GM04504 (cell line): ENCODE results near the gene UBE2N.

Experiments
- DNase-seq: peaks from one replicate; pipeline ENCODE4 v3.0.0-alpha.2; 2012; ENCODE audit warnings: low read depth

Gene UBE2N

DNA sequence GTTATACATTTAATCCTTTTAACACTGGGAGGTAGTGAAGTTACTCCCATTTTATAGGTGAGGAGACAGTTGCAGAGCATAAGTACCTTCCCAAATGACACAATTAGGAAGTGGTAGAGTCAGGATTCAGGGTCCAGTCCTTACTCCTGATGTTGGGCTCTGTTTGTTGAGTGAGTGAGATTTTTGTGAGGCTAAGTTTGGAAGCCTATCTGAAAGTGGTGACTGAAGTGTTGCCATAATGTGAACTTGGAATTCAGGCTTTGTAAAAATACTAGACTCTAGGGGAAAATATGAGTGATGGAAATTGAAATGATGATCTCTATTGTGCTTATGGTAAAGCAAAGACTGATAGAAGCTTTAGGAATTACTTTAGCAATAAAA lies 61.8 kb downstream of the UBE2N start:
- DNase-seq = no peak

DNA sequence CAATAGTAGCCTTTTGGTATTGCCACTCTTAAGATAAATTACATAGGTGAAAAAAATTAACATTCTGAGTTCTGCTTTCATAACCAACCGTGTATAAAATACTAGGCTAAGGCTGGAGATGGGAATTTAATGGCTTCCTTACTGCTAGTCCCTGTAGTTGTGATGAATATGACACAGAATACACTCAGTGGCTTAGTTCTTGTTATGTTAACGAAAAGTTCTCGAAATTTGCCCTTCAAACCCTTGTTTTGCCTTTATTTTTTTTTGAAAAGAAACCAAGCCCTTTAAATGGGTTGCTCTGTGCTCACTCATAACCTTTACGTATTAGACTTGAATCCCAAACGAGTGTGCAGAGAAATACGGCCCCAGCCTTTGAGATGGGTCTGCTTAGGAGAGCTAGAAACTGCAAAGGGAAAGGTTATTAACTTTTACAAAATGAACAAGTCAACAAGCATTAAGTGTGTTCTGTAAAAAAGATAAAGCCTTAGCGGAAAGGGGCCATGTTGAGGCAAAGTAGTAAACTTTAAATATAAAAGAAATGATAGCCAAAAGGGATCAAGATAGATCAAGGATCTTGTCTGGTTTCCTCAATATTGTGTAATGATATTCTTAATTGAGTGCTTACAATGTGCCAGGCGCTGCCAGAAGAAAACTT lies 62.3 kb downstream of the UBE2N start:
- DNase-seq = no peak

DNA sequence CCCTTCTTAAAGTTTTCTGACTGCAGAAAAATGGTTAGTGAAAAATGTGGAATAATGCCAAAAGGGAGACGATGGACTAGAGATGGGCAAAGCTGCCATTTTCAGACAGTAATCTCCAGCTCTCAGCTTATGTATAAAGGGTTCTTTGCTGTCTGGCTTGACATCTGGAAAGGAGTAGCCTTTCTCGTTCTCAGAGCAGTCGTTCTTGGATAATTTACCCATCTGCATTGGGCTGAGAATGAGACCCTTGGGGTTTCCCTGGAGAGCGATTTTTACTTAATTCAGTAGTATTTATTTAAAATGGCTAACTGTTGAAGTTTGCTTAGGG lies 62.8 kb downstream of the UBE2N start:
- DNase-seq = no peak

DNA sequence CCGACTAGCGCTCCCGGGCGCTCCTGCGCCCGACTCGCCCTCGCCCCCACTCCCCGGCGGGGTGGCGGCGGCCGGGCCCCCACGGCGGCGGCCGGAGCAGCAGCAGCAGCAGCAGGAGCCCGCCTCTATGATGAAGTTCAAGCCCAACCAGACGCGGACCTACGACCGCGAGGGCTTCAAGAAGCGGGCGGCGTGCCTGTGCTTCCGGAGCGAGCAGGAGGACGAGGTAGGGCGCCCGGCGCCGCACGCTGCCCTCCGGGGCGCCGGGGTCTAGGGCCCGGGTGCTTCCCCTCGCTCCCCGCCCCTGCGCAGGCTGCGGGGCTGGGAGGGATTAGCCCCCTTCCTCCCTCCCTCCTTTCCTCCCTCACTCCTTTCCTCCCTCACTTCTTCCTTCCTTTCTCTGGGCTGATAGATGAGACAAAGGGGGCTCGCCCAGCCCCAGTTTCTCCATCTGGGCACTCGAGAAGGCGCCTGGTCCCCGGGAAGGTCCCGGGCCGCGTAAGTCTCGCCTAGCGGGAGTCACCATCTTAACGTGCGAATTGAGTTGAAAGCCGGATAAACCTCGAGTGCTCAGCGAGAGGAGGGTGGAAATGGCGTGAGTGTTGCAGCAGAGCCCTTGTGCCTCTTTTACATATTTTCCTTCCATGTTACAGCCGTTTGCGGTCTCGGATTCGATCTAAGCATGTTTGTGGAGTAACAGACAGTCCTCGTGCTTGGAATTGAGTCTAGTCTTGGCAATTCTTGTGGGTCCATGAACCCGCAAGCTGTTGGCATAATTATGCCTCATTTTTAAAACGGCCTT lies 63.4 kb downstream of the UBE2N start:
- peak; percentile 51 for DNase-seq

DNA sequence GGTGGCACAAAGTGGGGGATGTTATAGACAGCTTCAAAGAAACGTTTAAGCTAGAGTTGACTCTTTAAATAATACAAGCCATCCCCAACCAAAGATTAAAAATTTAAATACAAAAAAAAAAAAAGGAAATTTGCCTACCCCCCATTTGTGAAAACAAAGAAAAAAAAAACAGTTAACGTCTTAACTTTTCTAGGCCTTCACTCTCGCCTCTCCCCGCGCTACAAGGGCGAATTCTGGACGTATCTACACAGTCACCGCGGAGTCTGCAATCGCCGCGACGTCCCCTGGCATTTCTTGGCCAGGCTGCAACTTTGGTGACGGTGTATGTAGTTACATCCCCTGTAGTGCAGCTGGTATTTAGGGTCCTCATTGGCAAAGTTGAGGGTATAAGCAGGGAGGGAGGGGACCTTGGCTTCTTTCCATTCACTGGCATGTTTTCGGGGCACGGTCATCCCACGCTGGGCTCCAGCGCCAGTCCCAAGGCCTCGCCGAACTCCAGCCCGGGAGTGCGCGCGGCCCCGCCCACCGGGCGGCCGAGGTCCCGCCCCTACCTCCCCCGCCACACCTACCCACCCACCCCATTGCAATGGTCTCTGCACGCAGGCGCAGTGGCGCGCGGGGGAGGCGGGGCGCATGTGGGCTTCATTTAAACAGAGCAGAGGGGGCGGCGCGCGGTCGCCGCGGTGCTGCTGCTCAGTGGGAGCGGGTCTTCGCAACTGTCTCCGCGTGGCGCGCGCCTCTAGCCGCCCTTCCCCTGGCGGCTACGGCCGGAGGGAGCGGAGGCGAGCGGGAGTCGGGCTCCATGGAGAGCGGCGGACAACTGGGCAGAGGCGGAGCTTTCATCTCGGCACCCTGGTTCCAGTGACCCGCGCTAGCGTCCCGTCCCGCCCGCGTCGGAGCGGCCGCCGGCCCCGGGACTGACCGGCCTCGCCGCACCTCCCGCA lies 64.2 kb downstream of the UBE2N start, which contains the start of gene NUDT4:
TSS of gene NUDT4 (plus strand) at position 674 of the 944 bp plus-strand sequence. CDS start 398 bp downstream, outside the sequence.
- peak; percentile 87 for DNase-seq

DNA sequence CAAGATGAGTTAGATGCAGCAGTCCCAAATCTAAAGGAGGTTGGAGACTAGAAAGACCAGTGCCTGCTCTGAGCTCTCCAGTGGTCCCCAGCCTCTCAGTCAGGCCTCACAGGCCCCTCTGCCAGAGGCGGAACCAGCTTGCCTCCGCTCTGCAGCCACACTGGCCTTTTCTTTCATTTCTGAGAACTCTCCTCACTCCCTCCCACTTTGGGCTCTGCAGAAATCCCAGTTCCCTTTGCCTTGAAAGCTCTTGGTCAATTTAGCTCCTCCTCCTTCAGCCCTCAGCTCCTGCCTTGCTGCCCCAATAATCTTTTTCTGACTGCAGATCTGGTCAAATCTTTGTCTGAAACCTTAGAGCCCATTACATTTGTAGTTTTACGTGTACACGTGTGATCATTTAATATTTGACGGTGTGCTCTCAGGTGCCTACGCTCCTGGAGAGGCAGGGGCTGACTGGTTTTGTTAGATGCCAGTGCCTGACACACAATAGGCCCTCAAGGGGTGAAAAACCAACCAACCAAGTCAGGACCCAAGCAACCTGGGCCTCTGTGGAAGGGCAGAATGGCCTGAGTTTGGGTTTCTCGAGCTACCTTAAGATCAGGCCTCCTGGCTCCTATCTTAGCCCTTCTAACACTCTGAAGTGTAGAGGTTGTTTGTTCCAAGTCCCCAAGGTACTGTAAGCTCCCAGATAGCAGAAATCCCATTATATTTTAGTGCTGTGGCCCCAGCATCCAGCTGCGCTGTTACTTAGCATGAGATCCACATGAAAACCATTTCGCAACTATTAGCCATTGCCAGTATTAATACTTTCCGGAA lies 65.1 kb downstream of the UBE2N start:
- no peak for DNase-seq

DNA sequence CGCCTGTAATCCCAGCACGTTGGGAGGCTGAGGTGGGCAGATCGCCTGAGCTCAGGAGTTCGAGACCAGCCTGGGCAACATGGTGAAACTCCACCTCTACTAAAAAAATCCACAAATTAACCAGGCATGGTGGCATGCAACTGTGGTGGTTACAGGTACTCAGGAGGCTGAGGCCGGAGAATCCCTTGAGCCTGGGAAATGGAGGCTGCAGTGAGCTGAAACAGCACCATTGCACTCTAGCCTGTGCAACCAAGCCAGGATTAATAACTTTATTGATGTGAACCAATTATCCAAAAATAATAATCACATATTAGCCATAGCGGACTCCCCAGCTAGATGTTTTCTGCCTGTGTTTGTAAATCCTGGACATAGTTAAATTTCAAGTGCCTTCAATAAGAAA lies 65.8 kb downstream of the UBE2N start:
- no peak for DNase-seq

DNA sequence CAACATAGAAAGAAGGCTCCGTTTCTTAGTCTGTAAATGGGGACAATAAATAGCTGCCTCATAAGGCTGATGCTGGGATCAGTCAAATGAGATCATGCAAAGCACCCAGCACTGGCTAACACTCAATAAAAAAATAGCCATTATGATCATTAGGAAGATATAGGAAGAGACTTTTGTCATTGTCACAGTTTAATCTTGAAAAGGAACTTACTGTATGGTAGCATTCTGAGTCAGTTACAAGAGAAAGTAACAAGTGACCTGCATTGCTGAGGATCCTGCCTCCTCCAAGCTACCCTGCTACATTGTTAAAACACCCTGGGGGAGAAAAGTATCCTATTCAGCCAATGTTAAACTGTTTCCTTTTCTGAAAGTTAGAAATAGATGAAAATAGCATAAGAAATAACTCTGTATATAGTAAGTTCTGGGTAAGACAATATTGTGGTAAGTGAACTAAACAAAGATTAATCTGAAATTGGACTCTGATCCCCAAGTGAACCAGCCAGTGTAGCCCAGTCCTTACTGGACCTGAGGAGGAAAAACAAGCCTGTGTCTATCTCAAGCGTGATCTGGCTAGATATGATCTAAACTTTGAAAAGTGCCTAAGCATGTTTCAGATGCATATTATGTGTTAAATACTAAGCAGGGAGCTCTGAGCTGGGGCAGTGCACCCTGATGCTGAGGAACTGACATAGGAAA lies 67.6 kb downstream of the UBE2N start:
- DNase-seq = no peak

DNA sequence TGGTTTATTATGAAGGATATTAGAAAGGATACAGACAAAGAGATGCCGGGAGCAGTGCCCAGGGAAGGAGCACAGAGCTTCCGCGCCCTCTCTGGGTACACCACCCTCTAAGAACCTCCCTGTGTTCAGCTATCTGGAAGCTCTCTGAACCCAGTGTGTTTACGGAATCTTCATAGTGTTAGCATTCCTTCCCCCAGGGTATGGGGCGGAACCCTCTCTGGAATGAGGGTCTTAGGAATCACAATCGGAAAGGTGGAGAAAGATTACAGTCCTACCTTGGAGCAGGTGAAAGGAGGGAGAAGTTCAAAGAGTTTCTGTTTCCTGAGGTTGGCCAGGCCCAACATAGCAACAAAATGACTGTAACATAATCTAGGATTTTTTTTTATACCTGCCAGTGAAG lies 70.8 kb downstream of the UBE2N start:
- no peak for DNase-seq

DNA sequence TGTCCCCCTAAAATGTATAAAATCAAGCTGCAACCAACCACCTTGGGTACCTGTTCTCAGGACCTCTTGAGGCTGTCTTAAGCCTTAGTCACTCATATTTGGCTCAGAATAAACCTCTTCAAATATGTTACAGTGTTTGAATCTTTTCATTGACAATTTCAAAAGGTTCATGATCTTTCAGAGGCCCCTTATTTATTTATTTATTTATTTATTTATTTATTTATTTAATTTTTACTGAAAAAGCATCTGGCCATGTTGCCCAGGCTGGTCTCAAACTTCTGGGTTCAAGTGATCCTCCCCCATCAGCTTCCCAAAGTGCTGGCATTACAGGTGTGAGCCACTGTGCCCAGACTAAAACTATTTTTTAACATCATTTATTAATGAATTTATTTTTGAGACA lies 72.2 kb downstream of the UBE2N start:
- DNase-seq = no peak

DNA sequence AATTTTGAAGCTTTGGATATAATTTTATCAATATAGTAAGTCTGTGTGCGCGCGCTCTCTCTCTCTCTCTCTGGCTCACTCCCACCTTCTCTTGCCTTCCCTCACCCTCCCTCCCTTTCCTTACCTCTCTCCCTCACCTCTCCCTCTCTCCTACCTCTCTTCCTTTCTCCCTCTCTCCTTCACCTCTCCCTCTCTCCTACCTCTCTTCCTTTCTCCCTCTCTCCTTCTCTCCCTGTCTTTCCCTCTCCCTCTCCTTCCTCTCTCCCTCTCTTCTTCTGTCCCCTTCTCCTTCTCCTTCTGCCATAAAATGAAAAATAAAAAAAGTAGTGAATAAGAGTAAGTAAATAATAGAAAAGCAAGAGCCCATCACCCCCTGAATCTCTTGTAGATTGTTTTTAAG lies 73.0 kb downstream of the UBE2N start:
- no peak for DNase-seq

DNA sequence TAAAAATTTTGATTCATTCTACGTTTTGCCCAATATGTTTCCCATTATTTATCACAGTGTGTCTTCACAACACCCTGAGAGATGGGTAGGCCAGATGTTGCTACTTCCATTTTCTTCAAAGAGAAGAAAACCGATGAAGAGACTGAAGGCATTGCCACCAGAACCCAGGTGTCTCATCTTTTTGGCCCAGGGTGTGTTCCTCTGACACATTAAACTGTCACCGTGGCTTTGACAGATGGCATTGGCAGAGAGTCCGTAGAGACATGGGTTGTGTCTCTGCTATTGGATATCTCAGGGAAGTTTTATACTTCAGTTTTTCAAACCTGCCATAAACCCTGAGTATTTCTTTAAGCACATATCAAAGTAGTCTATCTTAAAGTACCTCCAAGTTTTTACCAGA lies 75.3 kb downstream of the UBE2N start:
- no peak for DNase-seq

DNA sequence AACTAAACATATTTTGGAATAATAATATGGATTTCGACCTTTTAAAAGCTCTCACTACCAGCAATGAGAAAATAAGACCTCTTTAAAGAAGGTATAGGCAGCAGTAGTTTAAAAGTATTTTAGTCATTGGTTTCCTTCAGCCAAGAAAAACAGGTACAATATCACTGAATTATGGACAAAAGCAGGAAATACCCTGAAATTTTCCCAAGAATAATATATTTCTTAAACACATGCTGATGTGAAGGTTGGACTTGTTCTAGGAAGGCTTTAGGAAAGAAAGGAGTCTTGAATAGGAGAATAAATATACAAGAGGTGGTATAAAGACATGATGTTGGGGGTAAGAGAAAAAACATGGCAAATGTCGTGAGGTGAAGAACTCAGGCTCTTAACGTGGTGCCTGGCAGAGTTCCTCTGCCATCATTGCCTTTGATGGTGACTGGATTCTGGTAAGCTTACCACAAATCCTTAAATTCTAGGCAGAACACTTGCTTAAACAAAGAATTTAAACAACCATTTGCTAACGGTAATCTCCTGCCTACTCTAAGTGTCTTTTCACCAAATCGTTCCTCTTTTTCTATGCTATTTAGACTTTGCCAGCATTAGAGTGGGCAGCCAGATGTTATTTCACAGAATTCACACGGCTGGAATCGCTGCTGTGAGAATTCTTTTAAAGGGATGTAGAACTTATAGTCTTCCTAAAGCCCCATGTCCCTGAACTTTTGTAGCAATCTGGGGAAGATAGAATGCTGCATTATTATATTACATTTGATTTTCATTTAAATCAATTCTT lies 75.9 kb downstream of the UBE2N start:
- no peak for DNase-seq

DNA sequence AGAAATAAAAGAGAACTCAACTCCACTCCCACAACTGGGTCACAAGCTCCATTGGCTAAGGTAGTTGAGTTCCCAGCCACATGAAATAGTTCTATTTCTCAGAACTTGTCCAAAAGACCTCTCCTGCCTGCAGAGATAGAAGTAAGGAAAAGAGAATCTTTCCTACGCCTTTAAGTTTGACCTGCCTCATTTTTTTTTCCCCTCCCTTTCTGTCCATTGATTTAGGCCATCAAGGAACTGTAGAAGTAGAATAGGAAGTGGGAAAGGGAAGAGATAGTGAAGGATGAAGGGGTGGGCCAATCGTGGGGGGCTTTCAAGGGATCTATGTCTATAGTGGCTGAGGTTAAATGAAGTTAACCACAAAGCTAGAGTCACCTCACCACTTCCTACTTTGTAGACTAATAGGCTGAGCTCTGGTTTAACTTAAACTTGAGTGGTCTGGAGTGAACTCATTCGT lies 77.9 kb downstream of the UBE2N start:
- DNase-seq = no peak

DNA sequence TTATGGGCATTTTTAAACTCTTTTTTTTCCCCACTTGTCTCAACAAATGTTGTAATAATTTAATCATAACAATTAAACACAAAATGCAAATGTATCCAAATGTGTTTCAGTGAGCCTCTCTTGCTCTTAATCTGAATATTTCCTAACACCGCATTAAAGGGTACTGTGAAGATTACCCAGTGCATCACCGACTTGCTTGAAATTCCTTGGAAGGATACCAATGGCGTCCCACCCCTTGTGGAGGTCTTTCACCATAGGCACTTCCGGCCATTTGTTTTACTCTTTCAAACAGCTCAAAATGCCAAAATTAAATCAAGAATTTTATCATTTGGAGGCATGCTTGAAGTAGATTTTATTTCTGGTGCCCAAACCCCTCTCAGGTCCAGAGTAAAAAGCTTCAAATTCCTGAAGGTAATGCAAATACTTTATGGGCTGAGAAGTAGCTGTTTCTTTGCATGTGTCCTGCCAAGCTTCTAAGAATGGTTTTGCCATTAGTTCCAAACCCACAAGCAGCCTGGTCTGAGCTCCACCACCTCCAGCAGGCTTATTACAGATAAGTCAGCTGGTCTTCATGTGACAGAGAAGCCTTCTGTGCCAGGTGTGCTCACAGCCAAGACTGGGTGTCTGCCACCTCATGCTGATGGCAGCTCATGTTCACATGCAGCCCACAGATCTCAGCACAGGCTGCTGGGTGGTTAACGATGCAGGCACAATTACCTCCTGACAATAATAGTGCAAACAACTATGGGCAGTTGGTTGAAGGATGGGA lies 80.4 kb downstream of the UBE2N start:
- DNase-seq = no peak

DNA sequence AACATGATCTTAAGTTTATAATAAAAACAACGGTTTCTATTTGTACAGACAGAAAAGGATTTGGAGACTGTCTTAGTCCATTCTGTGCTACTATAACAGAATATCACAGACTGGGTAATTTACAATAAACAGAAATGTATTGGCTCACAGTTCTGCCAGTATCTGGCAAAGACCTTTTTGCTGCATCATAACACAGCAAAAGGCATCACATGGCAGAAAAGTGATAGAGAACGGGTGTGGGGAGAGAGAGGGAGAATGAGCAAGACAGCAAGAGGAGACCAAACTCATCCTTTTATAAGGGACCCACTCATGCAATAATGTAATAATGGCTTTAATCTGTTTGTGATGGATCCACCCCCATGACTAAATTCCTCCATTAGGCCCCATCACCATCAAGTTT lies 81.1 kb downstream of the UBE2N start:
- no peak for DNase-seq

DNA sequence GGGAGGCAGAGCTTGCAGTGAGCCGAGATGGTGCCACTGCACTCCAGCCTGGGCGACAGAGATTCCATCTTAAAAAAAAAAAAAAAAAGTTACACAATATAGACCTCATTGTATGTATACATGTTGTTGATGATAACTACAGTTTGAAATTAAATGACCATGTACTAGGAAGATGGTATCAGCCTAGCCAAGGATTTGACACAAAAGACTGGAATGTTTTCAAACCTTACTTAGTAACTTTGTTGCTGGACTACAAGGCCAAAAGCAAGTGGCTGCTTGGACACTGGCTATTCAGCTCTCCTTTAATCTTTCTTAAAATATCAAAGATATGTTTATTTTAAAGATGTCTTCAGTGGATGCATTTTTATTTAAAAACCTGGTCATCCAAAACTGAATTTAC lies 82.9 kb downstream of the UBE2N start:
- no peak for DNase-seq

DNA sequence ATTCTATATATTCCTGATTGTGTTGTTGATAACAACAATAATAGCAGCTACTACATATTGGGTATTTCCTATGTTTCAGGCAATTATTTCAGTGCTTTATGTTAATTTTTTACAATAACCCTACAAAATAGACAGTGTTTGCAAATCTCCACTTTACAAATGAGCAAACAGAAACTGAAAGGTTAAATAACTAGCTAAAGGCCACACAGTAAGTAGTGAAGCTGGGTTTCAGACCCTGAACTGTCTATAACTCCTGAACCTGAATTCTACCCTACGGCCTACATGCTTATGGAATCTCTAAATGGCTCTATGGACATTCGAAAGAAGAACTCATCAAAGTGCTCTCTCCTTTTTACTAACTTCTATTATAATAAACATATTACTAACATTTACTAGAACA lies 83.7 kb downstream of the UBE2N start:
- DNase-seq = no peak

DNA sequence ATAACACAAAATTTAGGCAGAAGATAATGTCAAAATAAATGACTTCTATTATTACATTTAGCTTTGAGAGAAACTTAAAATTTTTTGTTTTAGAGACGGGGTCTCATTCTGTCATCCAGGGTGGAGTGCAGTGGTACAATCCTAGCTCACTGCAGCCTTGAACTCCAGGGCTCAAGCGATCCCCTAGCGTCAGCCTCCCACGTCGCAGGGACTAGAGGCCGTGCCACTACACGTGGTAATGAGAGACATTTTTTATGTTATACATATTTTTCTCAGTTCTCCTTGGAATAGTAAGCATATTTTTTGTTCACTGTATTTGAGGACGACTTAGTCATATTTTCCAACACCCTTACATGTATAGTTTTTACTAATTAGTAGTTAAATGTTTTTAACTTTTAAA lies 85.5 kb downstream of the UBE2N start:
- no peak for DNase-seq
